NCI-H2171 (cell line): ENCODE results near the gene CACNA1H.
"Not testable (repeated sequence)": the region's sequence is repeated elsewhere in the genome, so short reads cannot be mapped to it uniquely, and the experiment has no call there.

Source experiments
- DNase-seq: peaks from one replicate; lab custom pipeline; 2025; lab: John Stamatoyannopoulos, UW

CACNA1H gene

DNA sequence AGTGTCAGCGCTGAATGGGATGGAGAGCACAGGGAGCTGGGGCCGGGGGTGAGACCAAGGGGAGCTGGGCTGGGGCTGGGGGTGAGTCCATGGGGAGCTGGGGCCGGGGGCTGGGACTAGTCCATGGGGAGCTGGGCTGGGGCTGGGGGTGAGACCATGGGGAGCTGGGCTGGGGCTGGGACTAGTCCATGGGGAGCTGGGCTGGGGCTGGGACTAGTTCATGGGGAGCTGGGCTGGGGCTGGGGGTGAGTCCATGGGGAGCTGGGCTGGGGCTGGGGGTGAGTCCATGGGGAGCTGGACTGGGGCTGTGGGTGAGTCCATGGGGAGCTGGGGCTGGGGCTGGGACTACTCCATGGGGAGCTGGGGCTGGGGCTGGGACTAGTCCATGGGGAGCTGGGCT lies 101.9 kb downstream of the CACNA1H start:
- not testable (repeated sequence) for DNase-seq

DNA sequence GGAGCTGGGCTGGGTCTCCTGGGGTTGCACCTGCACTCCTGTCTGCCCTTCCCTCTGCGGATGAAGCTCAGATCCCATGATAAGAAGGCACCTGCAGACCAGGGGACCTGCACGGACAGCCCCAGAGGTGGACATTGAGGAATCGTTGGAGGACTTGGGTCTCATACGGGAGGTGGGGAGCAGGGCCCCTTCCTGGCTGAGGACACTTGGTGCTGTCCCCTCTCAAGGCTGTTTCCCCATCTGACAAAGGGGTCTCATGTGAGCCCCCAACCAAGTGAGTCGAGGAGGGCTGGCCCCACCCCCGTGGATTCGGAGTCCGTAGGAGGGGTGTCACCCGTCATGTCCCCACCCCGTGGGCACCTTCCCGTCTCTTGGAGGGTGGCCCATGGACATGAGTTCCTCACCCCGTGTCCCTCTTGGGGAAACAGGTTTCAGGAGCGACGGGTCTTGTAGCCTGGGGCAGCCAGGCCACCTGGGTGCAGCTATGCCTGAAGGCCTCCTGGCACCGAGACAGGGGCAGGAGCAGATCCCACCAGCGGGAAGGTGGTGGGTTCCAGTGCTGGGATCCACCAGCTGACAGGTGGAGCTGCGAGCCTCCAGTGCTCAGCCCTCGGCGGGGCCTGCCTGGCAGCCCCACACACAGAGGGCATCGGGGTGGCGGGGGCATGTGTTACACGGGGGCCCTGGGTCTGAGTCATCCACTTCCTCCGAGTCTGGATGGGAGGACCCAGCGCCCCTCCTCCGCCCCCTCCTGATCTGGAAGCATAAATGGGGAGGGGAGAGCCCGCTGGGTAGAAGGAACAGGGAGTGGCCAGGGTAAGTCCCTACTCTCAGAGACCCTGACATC lies 102.6 kb downstream of the CACNA1H start, which contains the start of gene TPSD1:
TPSD1 (plus strand) TSS at position 794 of the 847 bp plus-strand sequence. CDS start 212 bp downstream, outside the sequence.
- DNase-seq: not testable (repeated sequence)

DNA sequence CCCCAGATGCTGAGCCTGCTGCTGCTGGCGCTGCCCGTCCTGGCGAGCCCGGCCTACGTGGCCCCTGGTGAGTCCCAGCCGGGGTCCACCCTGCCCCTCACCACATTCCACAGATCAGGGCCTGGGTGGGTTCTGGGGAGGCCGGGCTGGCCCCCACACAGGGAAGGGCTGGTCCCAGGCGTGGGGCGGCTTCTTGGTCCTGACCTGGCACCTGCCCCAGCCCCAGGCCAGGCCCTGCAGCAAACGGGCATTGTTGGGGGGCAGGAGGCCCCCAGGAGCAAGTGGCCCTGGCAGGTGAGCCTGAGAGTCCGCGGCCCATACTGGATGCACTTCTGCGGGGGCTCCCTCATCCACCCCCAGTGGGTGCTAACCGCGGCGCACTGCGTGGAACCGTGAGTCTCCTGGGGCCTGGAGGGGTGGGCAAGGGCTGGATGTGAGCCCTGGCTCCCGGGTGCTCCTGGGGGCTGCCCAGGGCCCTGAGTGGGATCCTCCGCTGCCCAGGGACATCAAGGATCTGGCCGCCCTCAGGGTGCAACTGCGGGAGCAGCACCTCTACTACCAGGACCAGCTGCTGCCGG lies 103.5 kb downstream of the CACNA1H start:
- DNase-seq: not testable (repeated sequence)

DNA sequence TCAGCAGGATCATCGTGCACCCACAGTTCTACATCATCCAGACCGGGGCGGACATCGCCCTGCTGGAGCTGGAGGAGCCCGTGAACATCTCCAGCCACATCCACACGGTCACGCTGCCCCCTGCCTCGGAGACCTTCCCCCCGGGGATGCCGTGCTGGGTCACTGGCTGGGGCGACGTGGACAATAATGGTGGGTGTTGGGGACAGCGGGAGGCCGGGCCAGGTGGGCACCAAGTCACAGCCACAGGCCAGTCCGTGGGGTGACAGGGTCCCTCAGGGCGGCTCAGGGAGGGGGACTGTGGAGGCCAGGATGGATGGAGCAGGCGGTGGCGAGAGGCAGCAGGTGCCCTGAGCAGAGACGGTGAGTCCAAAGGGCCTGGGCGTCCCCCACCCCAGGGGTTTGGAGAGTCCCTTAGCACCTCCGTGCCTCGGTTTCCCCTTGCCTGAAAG lies 104.0 kb downstream of the CACNA1H start:
- no peak for DNase-seq

DNA sequence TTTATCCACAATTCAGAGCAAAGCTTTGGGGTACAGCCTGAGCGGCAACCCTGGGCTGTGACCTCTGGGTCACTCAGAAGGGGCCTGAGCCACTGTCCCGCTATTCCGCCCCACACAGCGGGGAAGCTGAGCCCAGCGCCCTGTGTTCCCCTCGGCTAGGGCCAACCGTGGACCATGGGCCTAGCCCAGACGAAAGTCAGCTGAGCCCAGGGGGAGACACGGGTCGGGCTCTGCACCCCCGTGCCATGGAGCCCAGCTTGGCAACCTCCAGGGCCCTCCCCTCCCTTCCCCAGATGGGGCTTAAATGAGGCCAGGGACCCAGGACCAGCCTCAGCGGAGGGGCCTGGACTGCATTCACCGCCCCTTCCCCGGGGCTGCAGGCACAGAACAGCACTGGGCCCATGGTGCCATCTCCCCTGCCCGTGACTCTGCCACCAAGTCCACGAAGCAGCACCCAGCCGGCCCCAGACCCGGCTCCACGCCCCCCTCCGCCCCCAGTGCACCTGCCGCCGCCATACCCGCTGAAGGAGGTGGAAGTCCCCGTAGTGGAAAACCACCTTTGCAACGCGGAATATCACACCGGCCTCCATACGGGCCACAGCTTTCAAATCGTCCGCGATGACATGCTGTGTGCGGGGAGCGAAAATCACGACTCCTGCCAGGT lies 104.8 kb downstream of the CACNA1H start:
- DNase-seq: no peak

DNA sequence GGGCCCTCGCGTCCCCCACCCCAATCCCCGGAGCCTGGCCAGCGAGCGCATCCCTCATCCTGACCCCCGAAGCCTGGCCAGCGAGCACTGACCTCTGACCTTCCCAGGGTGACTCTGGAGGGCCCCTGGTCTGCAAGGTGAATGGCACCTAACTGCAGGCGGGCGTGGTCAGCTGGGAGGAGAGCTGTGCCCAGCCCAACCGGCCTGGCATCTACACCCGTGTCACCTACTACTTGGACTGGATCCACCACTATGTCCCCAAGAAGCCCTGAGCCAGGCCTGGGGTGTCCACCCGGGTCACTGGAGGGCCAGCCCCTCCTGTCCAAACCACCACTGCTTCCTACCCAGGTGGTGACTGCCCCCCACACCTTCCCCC lies 105.3 kb downstream of the CACNA1H start:
- DNase-seq: no peak

DNA sequence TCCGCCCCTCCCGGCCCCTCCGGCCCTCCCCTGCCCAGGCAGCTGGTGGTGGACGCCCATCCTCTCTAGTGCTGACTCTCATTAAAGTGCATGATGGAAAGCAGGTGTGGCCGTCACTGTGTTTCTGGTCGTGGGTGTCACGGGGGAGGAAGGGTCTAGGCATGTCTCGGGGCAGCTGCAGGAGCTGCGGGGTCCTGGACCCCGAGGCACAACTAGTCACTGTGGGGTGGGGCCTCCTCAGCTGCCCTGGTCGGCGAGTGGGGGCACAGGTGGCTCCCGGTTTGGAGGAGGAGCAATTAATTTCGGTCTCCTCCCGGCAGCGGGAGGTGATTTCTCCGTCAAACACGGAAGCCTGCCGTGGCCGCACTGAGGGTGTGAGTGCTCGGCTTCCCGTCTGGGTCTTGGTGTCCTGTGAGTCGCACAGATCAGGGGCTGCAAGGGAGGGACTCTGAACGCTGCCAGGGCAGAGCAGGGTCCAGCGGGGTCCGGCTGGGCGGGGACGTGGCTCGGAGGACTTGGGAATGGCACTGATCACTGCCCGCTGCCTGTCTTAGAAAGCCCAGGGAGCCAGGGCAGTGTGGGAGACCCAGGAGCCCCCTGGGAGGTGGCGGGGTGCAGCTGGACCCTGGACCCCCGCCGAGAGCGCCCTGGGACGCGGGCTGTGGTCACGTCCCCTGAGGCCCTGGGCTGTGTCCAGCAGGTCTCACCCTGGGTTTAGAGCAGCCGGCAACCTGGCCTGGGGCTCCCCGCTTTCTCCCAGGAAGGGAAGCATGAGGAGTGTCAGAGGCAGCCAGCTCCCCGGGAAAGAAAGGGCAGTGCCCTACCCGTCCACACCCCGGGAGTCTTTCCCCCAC lies 106.2 kb downstream of the CACNA1H start:
- DNase-seq: no peak

DNA sequence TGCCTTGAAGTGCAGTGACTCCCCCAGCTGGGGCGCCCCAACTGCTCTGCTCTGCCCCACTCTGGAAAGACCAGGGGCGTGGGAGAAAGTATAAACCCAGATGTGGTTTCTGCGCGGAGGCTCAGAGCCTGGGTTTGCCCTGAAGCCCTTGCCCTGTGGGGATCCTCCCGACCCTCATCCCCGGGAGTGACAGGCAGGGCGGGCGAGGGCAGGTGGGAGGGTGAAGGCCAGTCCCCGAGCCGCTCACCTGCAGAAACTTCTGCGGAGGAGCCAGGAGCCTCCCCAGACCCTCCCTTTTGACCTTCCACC lies 106.8 kb downstream of the CACNA1H start:
- DNase-seq: no peak

DNA sequence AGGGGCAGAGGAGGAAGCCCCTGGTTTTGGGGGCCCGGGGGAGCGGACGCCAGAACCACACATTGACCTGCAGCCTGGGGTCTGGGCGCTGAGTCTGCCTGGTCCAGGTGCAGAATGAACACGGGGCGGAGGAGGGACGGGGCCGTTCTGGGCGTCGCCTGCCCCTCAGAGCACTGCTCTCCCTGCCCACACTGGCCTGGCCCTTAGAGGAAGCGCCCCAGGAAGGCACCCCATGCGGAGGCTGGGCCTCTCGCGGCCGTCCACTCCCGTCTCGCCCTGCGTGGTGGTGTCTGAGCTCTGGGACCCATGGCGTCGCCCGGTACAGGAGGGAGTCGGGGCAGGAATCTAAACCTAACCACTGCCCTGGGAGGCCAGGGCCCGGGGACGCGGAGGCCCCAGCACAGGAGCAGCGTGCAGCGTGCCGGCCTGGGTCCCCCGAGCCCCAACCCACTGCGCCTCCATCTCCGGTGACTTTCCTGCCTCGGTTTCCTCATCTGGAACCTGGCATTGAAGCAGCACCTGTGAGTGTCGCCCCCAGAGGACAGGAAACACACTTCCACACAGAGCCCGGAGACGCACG lies 107.3 kb downstream of the CACNA1H start:
- DNase-seq: no peak

DNA sequence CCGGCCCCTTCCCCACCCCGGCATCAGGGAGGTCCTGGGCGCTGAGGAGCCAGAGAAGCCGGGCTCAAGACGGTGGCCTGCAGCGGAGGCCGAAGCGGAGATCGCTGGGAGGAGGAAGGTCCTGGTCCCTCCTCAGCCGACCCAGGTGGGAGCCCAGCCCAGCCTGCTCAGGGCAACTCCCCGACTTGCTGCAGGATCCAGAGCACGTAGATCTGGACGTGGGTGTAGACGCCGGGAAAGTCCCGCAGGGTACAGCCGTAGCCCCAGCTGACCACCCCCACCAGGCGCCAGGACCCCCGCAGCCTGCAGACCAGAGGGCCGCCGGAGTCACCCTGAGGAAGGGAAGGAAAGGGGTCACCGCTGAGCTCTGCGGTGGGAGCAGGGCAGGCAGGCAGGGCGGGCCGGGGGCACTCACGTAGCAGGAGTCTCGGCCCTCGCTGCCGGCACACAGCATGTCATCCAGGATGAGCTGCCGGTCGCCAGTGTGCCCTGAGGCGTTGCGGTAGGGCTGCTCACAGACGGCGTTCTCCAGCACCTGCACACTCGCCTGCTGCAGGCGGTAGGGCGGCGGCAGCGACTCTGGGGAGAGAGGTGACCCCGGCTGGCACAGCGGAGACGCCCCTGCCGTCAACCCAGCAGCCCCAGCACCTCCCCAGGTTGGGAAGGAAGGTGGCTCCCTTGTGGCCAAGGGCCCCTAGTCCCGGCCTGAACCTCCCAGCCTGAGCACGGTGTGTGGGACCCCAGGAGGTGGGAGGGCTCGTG lies 108.4 kb downstream of the CACNA1H start:
- DNase-seq: no peak

DNA sequence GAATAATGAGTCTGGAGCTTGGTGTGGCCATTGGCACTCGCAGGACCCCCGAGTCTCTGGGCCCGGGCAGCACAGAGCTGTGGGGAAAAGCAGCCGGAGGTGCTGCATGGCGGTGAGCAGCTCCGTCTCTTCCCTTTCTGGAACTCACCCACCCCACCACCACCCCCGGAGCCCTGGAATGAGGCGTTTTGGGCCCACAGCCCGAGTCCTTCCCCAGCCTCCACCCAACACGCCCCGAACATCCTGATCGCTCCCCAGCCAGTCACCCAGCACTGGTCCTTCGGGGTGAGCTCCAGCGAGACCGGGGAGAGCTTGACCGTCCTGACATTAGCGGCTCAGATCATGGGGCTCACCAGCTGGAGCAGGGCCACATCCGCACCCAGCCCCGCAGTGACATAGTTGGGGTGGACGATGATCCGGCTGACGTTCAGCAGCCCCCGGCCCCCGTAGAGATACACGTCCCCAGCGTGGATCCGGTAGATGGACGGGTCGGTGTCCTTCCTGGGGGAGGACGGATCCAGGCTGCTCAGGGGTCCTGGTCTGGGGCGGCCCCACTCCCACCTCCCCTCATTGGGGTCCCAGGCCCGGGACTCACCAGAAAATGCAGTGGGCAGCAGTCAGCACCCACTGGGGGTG lies 109.4 kb downstream of the CACNA1H start:
- no peak for DNase-seq

DNA sequence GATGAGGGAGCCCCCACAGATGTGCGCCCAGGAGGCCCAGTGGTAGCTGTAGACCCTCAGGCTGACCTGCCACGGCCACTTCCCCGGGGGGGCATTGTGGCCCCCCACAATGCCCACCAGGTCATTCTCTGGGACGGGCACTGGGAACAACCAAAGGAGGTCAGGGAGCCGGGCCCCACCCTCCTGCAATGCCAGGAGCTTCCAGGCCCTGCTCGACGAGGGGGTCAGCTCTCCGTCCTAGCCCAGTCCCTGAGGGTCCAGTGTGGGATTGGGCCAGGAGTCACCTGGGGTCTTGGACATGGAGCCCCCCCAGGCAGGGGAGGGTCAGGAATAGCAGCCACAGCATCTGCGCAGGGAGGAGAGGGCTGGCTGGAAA lies 109.9 kb downstream of the CACNA1H start:
- no peak for DNase-seq

DNA sequence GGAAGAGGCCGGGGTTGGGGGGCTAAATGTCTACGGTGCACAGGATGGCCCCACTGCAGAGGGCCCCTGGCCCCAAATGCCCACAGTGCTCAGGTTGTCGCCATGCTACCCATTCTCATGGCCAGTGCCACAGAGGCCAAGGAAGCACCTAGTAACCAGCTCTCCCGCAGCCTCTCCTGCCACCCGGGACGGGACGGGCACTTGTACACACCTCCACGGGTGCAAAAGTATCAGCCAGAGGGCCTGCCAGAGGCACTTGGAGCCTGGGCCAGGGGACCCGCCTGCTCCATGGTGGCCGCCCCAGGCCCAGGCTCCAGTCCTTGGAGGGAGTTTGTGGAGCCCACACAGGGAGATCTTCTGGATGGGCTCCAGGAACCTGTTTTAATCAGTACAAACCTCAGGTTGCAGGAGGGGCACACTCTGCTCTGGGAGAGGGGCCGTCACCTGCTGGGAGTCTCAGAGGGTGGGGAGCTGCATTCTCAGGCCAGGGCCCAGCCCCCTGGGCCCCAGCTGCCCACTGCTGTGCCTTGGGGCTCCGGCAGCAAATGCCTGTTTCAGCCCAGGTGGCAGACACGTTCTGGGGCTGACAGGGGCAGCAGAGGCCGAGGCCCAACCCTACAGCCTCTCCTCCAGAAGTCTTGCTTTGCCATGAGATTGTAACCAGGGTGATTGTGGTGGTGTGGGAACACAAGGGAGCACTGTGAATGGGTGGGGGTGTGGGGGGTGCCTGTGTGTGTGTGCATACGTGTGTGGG lies 110.9 kb downstream of the CACNA1H start:
- DNase-seq: no peak

DNA sequence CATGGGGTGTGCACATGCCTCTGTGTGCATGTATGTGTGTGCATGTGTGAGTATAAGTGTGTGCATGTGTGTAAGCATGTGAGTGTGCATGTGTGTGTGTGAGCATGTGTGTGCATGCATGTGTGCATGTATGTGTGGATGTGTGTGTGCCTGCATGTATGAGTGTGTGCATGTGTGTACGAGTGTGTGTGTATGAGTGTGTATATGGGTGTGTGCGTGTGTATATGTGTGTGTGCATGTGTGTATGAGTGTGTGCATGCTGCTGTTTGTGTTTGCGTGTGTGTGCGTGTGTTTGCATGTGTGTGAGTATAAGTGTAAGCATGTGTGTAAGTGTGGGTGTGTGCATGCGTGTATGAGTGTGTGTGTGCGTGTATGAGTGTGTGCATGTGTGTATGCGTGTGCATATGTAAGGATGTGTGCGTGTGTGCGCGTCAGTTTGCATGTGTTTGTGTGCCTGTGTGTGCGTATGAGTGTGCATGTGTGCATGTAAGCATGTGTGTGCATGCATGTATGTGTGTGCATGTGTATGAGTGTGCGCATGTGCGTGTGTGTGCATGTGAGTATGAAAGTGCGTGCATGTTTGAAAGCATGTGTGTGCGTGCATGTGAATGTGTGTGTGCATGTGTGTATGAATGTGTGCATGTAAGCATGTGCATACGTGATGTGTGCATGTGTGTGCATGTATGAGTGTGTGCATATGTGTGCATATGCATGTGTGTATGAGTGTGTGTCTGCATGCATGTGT lies 111.6 kb downstream of the CACNA1H start:
- no peak for DNase-seq

DNA sequence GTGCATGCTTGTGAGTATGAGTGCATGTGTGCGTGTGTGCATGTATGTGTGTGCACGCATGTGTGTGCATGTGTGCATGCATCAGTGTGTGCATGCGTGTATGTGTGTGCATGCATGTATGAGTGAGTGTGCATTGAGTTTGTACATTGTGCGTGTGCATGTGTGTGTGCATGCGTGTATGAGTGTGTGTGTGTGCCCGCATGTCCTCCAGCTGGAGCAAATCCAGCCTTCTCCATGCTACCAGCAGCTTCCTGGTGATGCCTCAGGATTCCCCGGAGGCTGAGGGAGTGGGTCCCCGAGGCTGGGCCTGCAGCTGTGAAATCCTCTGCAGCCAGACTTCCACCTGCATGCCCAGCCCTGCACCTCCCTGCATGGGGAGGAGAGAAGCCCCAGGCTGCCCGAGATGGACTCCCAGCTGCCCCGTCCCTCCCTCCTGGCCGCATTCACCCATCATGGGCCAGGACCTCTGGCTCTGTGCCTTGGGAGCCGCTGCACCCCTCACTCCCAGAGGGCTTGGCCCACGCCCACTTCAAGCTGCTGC lies 112.3 kb downstream of the CACNA1H start:
- DNase-seq: no peak

DNA sequence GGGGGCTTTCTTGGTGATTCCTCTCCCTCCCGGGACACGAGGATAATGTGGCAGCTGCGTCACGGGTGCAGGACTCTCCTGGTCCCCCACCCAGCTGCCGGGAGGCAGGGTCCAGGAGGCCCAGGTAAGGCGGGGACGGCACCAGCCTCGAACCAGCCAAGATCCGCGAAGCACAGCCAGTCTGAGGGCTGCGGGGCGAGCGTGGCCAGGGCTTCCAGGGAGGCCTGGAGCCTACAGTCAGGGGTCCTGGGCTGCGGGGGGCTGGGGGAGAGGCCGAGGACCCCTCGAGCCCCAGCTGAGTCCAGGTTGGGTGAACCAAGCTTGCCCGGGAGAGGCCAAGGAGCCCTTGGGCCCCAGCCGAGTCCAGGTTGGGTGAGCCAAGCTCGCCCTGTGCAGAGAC lies 112.9 kb downstream of the CACNA1H start:
- DNase-seq: no peak

DNA sequence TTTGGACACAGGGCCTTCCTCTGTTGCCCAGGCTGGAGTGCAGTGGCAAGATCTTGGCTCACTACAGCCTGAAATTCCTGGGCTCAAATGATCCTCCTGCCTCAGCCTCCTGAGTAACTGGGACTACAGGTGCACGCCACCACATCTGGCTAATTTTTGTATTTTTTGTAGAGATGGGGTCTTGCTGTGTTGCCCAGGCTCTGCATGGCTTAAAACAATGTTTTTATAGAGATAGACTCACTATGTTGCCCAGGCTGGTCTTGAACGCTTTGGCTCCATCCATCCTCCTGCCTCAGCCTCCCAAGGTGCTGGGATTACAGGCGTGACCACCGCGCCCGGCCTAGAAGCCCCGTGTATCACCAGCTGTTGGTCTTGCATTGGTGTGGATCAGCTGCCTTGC lies 116.5 kb downstream of the CACNA1H start:
- DNase-seq: not testable (repeated sequence)

DNA sequence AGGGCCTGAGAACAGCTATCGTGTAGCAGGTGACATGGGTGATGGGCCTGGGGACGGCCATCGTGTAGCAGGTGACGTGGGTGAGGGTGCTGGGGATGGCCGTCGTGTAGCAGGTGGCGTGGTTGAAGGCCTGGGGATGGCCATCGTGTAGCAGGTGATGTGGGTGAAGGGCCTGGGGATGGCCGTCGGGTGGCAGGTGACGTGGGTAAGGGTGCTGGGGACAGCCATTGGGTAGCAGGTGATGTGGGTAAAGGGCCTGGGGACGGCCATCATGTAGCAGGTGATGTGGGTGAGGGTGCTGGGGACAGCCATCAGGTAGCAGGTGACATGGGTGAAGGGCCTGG lies 118.4 kb downstream of the CACNA1H start:
- DNase-seq: no peak
